ENCODE measurements around the gene SMAD4. TPM values are rescaled to one million over a fixed set of nuclear protein-coding genes. Genes with fewer than 3 reads are reported as not detected.
A peak's percentile ranks its signal among the peaks of the same experiment; 100 is the strongest.

SMAD4 gene
- total RNA-seq, 6 donors from 2014 or later: 94.7 to 140 (median 107) TPM

GRCh38 chr18:51010218-51010617 lies 19.8 kb upstream of the SMAD4 start:
- TF ChIP-seq POLR2AphosphoS5 (IDR thresholded peaks at IDR 0.05) (no peak), EP300 (IDR thresholded peaks at IDR 0.05) (no peak), POLR2A (IDR thresholded peaks at IDR 0.05) (no peak), CTCF (IDR thresholded peaks at IDR 0.05) (no peak)
- no peak for ATAC-seq (ENCODE audit: low FRiP score in 2 of 2)

GRCh38 chr18:51011709-51012108 lies 18.3 kb upstream of the SMAD4 start:
- DNase-seq (no peak), ATAC-seq (ENCODE audit: low FRiP score in 2 of 2) (no peak)
- H3K4me3 ChIP-seq: no peak overlapping the region
- H3K27ac ChIP-seq: no peak overlapping the region
- no peaks in the 10 kb centered on the region for H3K27me3 ChIP-seq
- TF ChIP-seq EP300 (IDR thresholded peaks at IDR 0.05): no peak
- no peak for TF ChIP-seq CTCF (IDR thresholded peaks at IDR 0.05)
- no peak for TF ChIP-seq POLR2AphosphoS5 (IDR thresholded peaks at IDR 0.05)
- TF ChIP-seq POLR2A (IDR thresholded peaks at IDR 0.05): no peak
- H3K36me3 ChIP-seq: no peaks in the 10 kb centered on the region
- H3K4me1 ChIP-seq: peaks cover 0 to 11% (median 4%) of the 10 kb centered on the region in 4 donors
- WGBS, 2 donors: 77 to 88% methylated on average over 3 of the region's 3 CpGs
- no peaks in the 10 kb centered on the region for H3K9me3 ChIP-seq

More at GRCh38 chr18:51010218-51010617, 19.8 kb upstream of the SMAD4 start:
- DNase-seq: no peak
- H3K9me3 ChIP-seq: no peaks in the 10 kb centered on the region
- no peaks in the 10 kb centered on the region for H3K27me3 ChIP-seq
- no peaks in the 10 kb centered on the region for H3K36me3 ChIP-seq
- no peak overlapping the region for H3K27ac ChIP-seq
- H3K4me3 ChIP-seq: no peak overlapping the region
- peaks cover 0 to 11% (median 4%) of the 10 kb centered on the region in 4 donors for H3K4me1 ChIP-seq

- Histone ChIP-seq H3K4me1 (peaks cover 0 to 11% (median 4%) of the 10 kb centered on the region in 4 donors), H3K27ac (no peak overlapping the region), H3K27me3 (no peaks in the 10 kb centered on the region), H3K9me3 (no peaks in the 10 kb centered on the region), H3K36me3 (no peaks in the 10 kb centered on the region), H3K4me3 (no peak overlapping the region)
- DNase-seq (no peak), ATAC-seq (ENCODE audit: low FRiP score in 2 of 2) (no peak)
- WGBS, 2 donors: 88 to 91% methylated on average over 3 of the region's 3 CpGs
- TF ChIP-seq POLR2AphosphoS5 (IDR thresholded peaks at IDR 0.05): no peak
- TF ChIP-seq CTCF (IDR thresholded peaks at IDR 0.05): no peak
- no peak for TF ChIP-seq EP300 (IDR thresholded peaks at IDR 0.05)
- TF ChIP-seq POLR2A (IDR thresholded peaks at IDR 0.05): no peak
These were observed 17.6 kb upstream of the SMAD4 start for GRCh38 chr18:51012441-51012840.

- no peaks in the 10 kb centered on the region for H3K27me3 ChIP-seq
- no peak overlapping the region for H3K27ac ChIP-seq
- H3K9me3 ChIP-seq: no peaks in the 10 kb centered on the region
- H3K36me3 ChIP-seq: no peaks in the 10 kb centered on the region
- 95 to 98% methylated on average over 3 of the region's 3 CpGs for WGBS, 2 donors
- no peak for ATAC-seq (ENCODE audit: low FRiP score in 2 of 2)
- TF ChIP-seq EP300 (IDR thresholded peaks at IDR 0.05): no peak
- no peak for TF ChIP-seq POLR2AphosphoS5 (IDR thresholded peaks at IDR 0.05)
- TF ChIP-seq POLR2A (IDR thresholded peaks at IDR 0.05): no peak
- no peak for TF ChIP-seq CTCF (IDR thresholded peaks at IDR 0.05)
- H3K4me1 ChIP-seq: peaks cover 0 to 11% (median 4%) of the 10 kb centered on the region in 4 donors
- no peak overlapping the region for H3K4me3 ChIP-seq
- DNase-seq: no peak
These were observed 16.8 kb upstream of the SMAD4 start for GRCh38 chr18:51013259-51013658.

GRCh38 chr18:51017140-51017879 lies 12.7 kb upstream of the SMAD4 start:
- ATAC-seq (ENCODE audit: low FRiP score in 2 of 2): peak in 1 of 2 donors; percentile 15
- no peak overlapping the region for H3K4me3 ChIP-seq
- TF ChIP-seq POLR2AphosphoS5 (IDR thresholded peaks at IDR 0.05): no peak
- no peak for TF ChIP-seq POLR2A (IDR thresholded peaks at IDR 0.05)
- no peak for TF ChIP-seq CTCF (IDR thresholded peaks at IDR 0.05)
- no peak for TF ChIP-seq EP300 (IDR thresholded peaks at IDR 0.05)
- H3K36me3 ChIP-seq: peaks cover 0 to 3% (median 1%) of the 10 kb centered on the region in 4 donors
- no peaks in the 10 kb centered on the region for H3K27me3 ChIP-seq
- no peak for DNase-seq
- WGBS, 2 donors: 87 to 88% methylated on average over 8 of the region's 8 CpGs
- no peak overlapping the region for H3K27ac ChIP-seq
- H3K9me3 ChIP-seq: no peaks in the 10 kb centered on the region
- no peaks in the 10 kb centered on the region for H3K4me1 ChIP-seq
